Osteocyte (in vitro differentiated cells): ENCODE data around the gene CASQ2. TPM values are rescaled to one million over a fixed set of nuclear protein-coding genes. Genes with fewer than 3 reads are reported as not detected.
A peak's percentile ranks its signal among the peaks of the same experiment; 100 is the strongest.

Experiments used
- DNase-seq: peaks from one replicate; pipeline ENCODE4 v3.0.0; 2021; ENCODE audit warnings: mixed read lengths; ENCODE audit not compliant: unreplicated experiment; ENCODE audit errors: extremely low spot score
- H3K27ac Mint-ChIP-seq: one replicate; pipeline ENCODE4 v1.8.0; 2021; ENCODE audit warnings: mild to moderate bottlenecking, mixed read lengths; ENCODE audit not compliant: unreplicated experiment
- H3K27me3 Mint-ChIP-seq: one replicate; pipeline ENCODE4 v1.8.0; 2021; ENCODE audit warnings: mixed read lengths; ENCODE audit not compliant: unreplicated experiment
- H3K36me3 Mint-ChIP-seq: one replicate; pipeline ENCODE4 v1.8.0; 2021; ENCODE audit warnings: mixed read lengths; ENCODE audit not compliant: unreplicated experiment
- H3K4me1 Mint-ChIP-seq: one replicate; pipeline ENCODE4 v1.8.0; 2021; ENCODE audit warnings: mixed read lengths; ENCODE audit not compliant: unreplicated experiment
- H3K4me3 Mint-ChIP-seq: one replicate; pipeline ENCODE4 v1.8.0; 2021; ENCODE audit warnings: mild to moderate bottlenecking, moderate library complexity, mixed read lengths; ENCODE audit not compliant: unreplicated experiment
- H3K9me3 Mint-ChIP-seq: one replicate; pipeline ENCODE4 v1.8.0; 2021; ENCODE audit warnings: mixed read lengths; ENCODE audit not compliant: unreplicated experiment
- total RNA-seq: library from RNA; stranded (reverse); gene quantifications from 2 replicates; pipeline ENCODE4 v1.2.1, GENCODE V29; 2021
- TF ChIP-seq, protein P1 (sequence below): fragments of 200-600 bp; sonication (generic); IDR thresholded peaks from 2 replicates; pipeline ENCODE4 v1.5.0; 2021; ENCODE audit warnings: antibody characterized with exemption, mild to moderate bottlenecking, moderate library complexity

Gene CASQ2
- total RNA-seq, 1 donor from 2014 or later = not detected

GRCh38 chr1:115710859-115711624, 57.5 kb downstream of the CASQ2 start:
- peaks cover 6% of the 10 kb centered on the region for H3K4me1 Mint-ChIP-seq
- TF ChIP-seq, protein P1, sequence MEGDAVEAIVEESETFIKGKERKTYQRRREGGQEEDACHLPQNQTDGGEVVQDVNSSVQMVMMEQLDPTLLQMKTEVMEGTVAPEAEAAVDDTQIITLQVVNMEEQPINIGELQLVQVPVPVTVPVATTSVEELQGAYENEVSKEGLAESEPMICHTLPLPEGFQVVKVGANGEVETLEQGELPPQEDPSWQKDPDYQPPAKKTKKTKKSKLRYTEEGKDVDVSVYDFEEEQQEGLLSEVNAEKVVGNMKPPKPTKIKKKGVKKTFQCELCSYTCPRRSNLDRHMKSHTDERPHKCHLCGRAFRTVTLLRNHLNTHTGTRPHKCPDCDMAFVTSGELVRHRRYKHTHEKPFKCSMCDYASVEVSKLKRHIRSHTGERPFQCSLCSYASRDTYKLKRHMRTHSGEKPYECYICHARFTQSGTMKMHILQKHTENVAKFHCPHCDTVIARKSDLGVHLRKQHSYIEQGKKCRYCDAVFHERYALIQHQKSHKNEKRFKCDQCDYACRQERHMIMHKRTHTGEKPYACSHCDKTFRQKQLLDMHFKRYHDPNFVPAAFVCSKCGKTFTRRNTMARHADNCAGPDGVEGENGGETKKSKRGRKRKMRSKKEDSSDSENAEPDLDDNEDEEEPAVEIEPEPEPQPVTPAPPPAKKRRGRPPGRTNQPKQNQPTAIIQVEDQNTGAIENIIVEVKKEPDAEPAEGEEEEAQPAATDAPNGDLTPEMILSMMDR = no peak
- no peaks in the 10 kb centered on the region for H3K9me3 Mint-ChIP-seq
- H3K36me3 Mint-ChIP-seq = no peaks in the 10 kb centered on the region
- no peak overlapping the region for H3K27ac Mint-ChIP-seq
- peaks cover 54% of the 10 kb centered on the region for H3K27me3 Mint-ChIP-seq
- no peak for DNase-seq
- H3K4me3 Mint-ChIP-seq = no peak overlapping the region

DNA sequence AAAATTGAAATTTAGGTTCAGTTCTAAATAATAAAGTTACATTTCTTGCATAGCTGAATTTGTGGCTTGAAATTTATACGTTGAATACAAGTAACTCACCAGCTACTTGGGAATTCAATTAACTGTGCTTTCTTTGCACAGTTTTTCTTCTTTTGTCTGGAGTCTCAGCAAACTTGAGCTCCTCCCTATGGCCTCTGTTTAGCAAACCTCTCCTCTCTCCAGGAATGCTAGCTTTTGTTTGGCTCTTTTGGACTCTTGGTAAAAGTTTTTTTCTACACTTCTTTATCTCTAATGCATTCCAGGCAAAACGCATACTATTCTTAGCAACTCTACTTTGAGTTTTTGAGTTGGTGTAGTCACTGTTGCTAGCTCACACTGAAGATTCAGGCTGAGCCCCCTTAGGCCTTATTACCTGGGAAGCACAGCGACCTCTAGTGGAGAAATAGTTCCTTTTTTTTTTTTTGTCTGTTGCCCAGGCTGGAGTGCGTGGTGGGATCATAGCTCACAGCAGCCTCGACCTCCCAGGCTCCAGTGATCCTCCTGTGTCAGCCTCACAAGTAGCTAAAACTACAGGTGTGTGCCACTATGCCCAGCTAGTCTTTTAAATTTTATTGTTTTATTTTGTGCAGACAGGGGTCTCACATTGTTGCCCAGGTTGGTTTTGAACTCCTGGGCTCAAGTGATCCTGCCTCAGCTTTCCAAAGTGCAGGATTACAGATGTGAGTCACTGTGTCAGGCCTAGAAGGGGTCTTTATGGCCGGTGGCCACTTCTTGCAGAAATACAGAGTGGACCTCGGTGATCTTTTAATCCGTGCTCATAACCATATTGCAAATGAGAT, 61.7 kb downstream of the CASQ2 start:
- no peak for DNase-seq
- Mint-ChIP-seq H3K9me3 (no peaks in the 10 kb centered on the region), H3K36me3 (no peaks in the 10 kb centered on the region), H3K27ac (no peak overlapping the region), H3K4me1 (peaks cover 19% of the 10 kb centered on the region), H3K27me3 (peaks cover 29% of the 10 kb centered on the region), H3K4me3 (no peak overlapping the region)
- TF ChIP-seq, protein P1 = peak; percentile 74

DNA sequence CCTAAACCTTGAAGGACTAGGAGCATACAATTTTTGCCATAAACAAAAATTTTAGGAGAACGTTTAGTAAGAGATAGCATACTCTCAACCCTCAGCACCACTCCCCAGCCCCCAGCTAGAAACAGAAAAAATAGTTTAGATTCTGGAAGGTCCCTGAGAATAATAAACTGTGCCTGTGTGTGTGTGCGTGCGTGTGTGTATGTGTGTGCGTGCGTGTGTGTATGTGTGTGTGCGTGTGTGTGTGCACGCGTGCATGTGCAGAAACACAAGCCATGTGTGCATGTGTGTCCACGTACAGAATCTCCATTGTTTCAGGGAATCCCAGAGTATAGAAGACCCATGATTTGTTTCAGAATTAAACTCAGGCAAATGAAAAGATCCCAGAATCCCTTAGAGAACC, 62.6 kb downstream of the CASQ2 start:
- no peak overlapping the region for H3K4me3 Mint-ChIP-seq
- peaks cover 19% of the 10 kb centered on the region for H3K4me1 Mint-ChIP-seq
- H3K36me3 Mint-ChIP-seq = no peaks in the 10 kb centered on the region
- no peak for DNase-seq
- H3K9me3 Mint-ChIP-seq = no peaks in the 10 kb centered on the region
- H3K27ac Mint-ChIP-seq = no peak overlapping the region
- TF ChIP-seq, protein P1 = no peak
- peaks cover 32% of the 10 kb centered on the region for H3K27me3 Mint-ChIP-seq

DNA sequence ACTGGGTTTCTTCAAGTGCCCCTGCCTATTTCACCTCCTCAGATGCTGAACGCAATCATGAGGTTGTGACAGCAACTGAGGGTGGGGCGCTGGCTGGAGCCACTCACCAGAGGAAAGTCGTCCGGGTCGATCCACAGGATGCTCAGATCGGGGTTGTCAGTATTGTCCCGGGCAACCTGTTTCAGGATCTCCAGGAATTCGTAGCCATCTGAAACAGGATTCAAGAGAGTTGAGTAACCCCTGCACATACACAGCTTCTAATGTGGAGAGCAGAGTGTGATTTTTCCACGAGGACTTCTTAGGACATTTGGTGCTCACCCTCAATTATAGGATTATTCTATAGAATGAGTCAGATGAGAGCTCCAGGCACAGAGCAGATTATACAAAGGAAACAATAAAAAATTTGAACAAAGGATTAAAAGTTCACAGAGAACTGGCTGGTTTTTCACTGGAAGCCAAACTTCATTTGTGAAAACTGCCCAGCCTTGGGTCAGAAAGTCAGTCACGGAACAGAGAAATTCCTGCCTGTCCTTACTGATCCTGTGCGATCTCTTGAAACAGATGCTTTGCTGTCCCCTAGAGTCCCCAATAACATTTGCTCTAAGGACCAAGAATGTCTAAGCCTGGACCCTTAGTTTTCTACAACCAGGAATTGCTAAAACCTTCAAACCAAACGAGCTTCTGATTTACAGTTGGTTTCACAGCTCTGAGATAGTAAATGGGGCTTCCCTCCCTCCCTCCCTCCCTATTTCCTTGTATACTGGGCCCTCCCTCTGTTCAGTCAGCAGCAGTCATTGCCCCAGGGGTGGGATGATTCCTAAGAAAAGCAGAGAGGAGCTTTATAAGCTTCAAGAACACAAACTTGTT, 63.2 kb downstream of the CASQ2 start:
- TF ChIP-seq, protein P1 = peak; percentile 25
- peaks cover 19% of the 10 kb centered on the region for H3K4me1 Mint-ChIP-seq
- H3K27ac Mint-ChIP-seq = peak overlapping the region; percentile 57
- H3K9me3 Mint-ChIP-seq = no peaks in the 10 kb centered on the region
- H3K4me3 Mint-ChIP-seq = no peak overlapping the region
- H3K27me3 Mint-ChIP-seq = peaks cover 29% of the 10 kb centered on the region
- H3K36me3 Mint-ChIP-seq = no peaks in the 10 kb centered on the region
- no peak for DNase-seq
